ENCODE measurements around the gene CARM1. TPM values are rescaled to one million over a fixed set of nuclear protein-coding genes. Genes with fewer than 3 reads are reported as not detected.
A peak's percentile ranks its signal among the peaks of the same experiment; 100 is the strongest.

CARM1 gene
- total and polyA plus RNA-seq, 7 donors: 59.1 to 110 (median 94.7) TPM

GRCh38 chr19:10908380-10908960, 37.1 kb downstream of the CARM1 start:
- Histone ChIP-seq H3K36me3 (ENCODE audit: insufficient read depth in 1 of 2, low read depth in 1 of 2) (peaks cover 0 to 68% of the 10 kb centered on the region in 2 donors), H3K9me3 (no peaks in the 10 kb centered on the region), H3K4me3 (no peak overlapping the region), H3K4me1 (peaks cover 27% of the 10 kb centered on the region), H3K27ac (no peak overlapping the region), H3K27me3 (ENCODE audit: insufficient read depth in 3 of 3, low read length in 2 of 3) (no peaks in the 10 kb centered on the region)
- TF ChIP-seq CTCF (IDR thresholded peaks at IDR 0.05): no peak
- no peak for DNase-seq
- intact Hi-C loops (cut with DNase I): no loop called here
- 76 to 80% (median 77%) methylated on average over 17 of the region's 17 CpGs for WGBS, 3 donors
- ATAC-seq: no peak

- DNase-seq: no peak
- WGBS, 3 donors: 65 to 74% (median 69%) methylated on average over 31 of the region's 31 CpGs
- Histone ChIP-seq H3K4me3 (no peak overlapping the region), H3K27ac (peak overlapping the region; percentile 85), H3K9me3 (no peaks in the 10 kb centered on the region), H3K36me3 (ENCODE audit: insufficient read depth in 1 of 2, low read depth in 1 of 2) (peaks cover 0 to 89% of the 10 kb centered on the region in 2 donors), H3K27me3 (ENCODE audit: insufficient read depth in 3 of 3, low read length in 2 of 3) (no peaks in the 10 kb centered on the region), H3K4me1 (peaks cover 32% of the 10 kb centered on the region)
- TF ChIP-seq CTCF (IDR thresholded peaks at IDR 0.05): no peak
- intact Hi-C loops (cut with DNase I): no loop called here
- peak; percentile 63 to 86 (median 75) for ATAC-seq
These were observed 40.4 kb downstream of the CARM1 start for GRCh38 chr19:10911579-10912363.

- peaks cover 0 to 95% of the 10 kb centered on the region in 2 donors for H3K36me3 ChIP-seq (ENCODE audit: insufficient read depth in 1 of 2, low read depth in 1 of 2)
- TF ChIP-seq CTCF (IDR thresholded peaks at IDR 0.05): no peak
- H3K4me3 ChIP-seq: no peak overlapping the region
- 94 to 95% (median 95%) methylated on average over 18 of the region's 18 CpGs for WGBS, 3 donors
- ATAC-seq (no peak), DNase-seq (no peak)
- no peaks in the 10 kb centered on the region for H3K27me3 ChIP-seq (ENCODE audit: insufficient read depth in 3 of 3, low read length in 2 of 3)
- no peaks in the 10 kb centered on the region for H3K9me3 ChIP-seq
- intact Hi-C loops (cut with DNase I): no loop called here
- H3K27ac ChIP-seq: peak overlapping the region; percentile 85
- H3K4me1 ChIP-seq: peaks cover 32% of the 10 kb centered on the region
These were observed 41.3 kb downstream of the CARM1 start for GRCh38 chr19:10912619-10913018.

- DNase-seq (no peak), ATAC-seq (no peak)
- intact Hi-C loops (cut with DNase I): no loop called here
- Histone ChIP-seq H3K4me3 (no peak overlapping the region), H3K27ac (peak overlapping the region; percentile 44), H3K4me1 (peaks cover 32% of the 10 kb centered on the region), H3K36me3 (ENCODE audit: insufficient read depth in 1 of 2, low read depth in 1 of 2) (peaks cover 0 to 95% of the 10 kb centered on the region in 2 donors), H3K9me3 (no peaks in the 10 kb centered on the region), H3K27me3 (ENCODE audit: insufficient read depth in 3 of 3, low read length in 2 of 3) (no peaks in the 10 kb centered on the region)
- WGBS, 3 donors: 75 to 82% (median 77%) methylated on average over 23 to 24 of the region's 24 CpGs
- no peak for TF ChIP-seq CTCF (IDR thresholded peaks at IDR 0.05)
These were observed 42.5 kb downstream of the CARM1 start for GRCh38 chr19:10913716-10914340.
